ENCODE data around the gene SLC17A5. TPM values are rescaled to one million over a fixed set of nuclear protein-coding genes. Genes with fewer than 3 reads are reported as not detected.

Gene SLC17A5
- total and polyA plus RNA-seq, 9 of the 15 experiments (the other 6 are each of a cell fraction or from before 2014, with no cell fraction given), result 1.3 to 7.2 (median 3.4) TPM

- TF ChIP-seq ZNF277 (CRISPR knock-in tag; IDR thresholded peaks at IDR 0.05; ENCODE audit: borderline replicate concordance) (no peak), ZNF133 (CRISPR knock-in tag; IDR thresholded peaks at IDR 0.05) (peak; percentile 98), ZNF384 (IDR thresholded peaks at IDR 0.05; ENCODE audit: low read depth, low read length) (no peak), NUFIP1 (IDR thresholded peaks at IDR 0.05; ENCODE audit: partially characterized antibody) (peak; percentile 97), ESRRB (CRISPR knock-in tag; IDR thresholded peaks at IDR 0.05; ENCODE audit: borderline replicate concordance) (peak; percentile 92), ZNF184 (CRISPR knock-in tag; IDR thresholded peaks at IDR 0.05) (no peak), THAP7 (CRISPR knock-in tag; IDR thresholded peaks at IDR 0.05) (peak; percentile 86), ZBTB7A (IDR thresholded peaks at IDR 0.05; ENCODE audit: borderline replicate concordance, control insufficient read depth, low read depth, low read length) (no peak), MAX (CRISPR knock-in tag; IDR thresholded peaks at IDR 0.05) (no peak), NRF1 (conservative IDR thresholded peaks at IDR 0.05 in 1 of 2, IDR thresholded peaks at IDR 0.05 in 1 of 2) (no peak), GABPB1 (CRISPR knock-in tag; IDR thresholded peaks at IDR 0.05) (no peak), ILK (tag; IDR thresholded peaks at IDR 0.05; ENCODE audit: borderline replicate concordance, low read depth) (peak; percentile 98), TFAP4 (CRISPR knock-in tag; IDR thresholded peaks at IDR 0.05; ENCODE audit: borderline replicate concordance) (no peak), COPS2 (conservative IDR thresholded peaks at IDR 0.05) (no peak), BRF2 (IDR thresholded peaks at IDR 0.05; ENCODE audit: borderline replicate concordance, insufficient read depth, insufficient read length) (no peak), FOXK2 (conservative IDR thresholded peaks at IDR 0.05 in 1 of 2, IDR thresholded peaks at IDR 0.05 in 1 of 2; ENCODE audit: low read depth in 2 of 2) (peak in 1 of 2 experiments; percentile 58)
Observed at GRCh38 chr6:73564578-73565345, 89.0 kb downstream of the SLC17A5 start (continued).

All from K562 (cell line).